GM12891 (cell line): ENCODE measurements around the gene SELENOF.

Experiments
- PAX5 ChIP-seq: IDR thresholded peaks from 2 replicates; pipeline ENCODE4 v1.6.1; 2011; ENCODE audit warnings: low read length, moderate library complexity, mild to moderate bottlenecking; ENCODE audit not compliant: insufficient read depth, severe bottlenecking
- POLR2A ChIP-seq: IDR thresholded peaks from 2 replicates; pipeline ENCODE4 v1.6.1; 2011; ENCODE audit warnings: low read depth, low read length, control low read depth
- POLR2AphosphoS5 ChIP-seq: IDR thresholded peaks from 2 replicates; pipeline ENCODE4 v1.6.1; 2011; ENCODE audit warnings: low read depth, low read length, control low read depth
- TAF1 ChIP-seq: IDR thresholded peaks from 2 replicates; pipeline ENCODE4 v1.6.1; 2011; ENCODE audit warnings: low read depth, low read length, control low read depth

DNA sequence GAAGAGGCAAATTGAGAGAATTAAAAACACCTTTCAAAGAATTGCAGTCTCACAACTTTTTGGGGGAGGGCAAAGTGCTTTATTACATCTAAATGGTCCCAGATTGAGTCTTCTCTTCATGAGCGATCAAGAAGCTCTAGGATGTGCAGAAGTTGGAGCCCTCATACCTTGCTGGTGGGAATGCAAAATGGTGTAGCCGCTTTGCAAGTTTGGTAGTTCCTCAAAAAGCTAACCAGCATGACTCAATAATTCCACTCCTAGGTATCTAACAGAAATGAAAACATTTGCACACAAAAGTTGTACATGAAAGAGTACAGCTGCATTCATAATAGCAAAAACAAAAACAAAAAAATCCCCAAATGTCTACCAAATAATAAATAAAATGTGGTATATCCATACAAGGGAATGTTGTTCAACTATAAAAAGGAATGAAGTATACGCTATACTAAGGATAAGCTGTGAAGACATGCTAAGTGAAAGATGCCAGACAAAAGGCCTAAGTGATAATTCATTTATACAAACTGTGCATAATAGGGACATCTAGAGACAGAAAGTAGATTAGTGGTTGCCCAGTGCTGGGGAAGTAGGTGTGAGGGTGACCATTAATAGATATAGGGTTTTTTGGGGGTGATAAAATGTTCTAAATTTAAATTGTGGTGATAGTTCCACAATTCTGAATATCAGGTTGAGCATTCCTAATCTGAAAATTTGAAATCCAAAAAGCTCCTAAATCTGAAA lies 55.2 kb downstream of the SELENOF start:
- TF ChIP-seq POLR2AphosphoS5 (no peak), POLR2A (no peak), PAX5 (no peak), TAF1 (no peak)
